Cardiac fibroblast (primary cell): ENCODE results near the gene PPP6R2.

ENCODE experiments used
- DNase-seq, 2 donors: peaks; one replicate each; pipeline versions ENCODE4 v3.0.0 to v3.0.0-alpha.2; 2010; ENCODE audit warnings: low read depth in 2 of 2
- H3K4me3 ChIP-seq, 2 donors: replicated peaks in 1 of 2; 1 replicate in 1 of 2; 2 replicates in 1 of 2; pipeline ENCODE4 v1.5.1; 2011; ENCODE audit warnings: low read depth in 2 of 2, low read length in 2 of 2, mild to moderate bottlenecking in 2 of 2, moderate library complexity in 1 of 2
- CTCF ChIP-seq: IDR thresholded peaks from one replicate; pipeline ENCODE4 v1.5.1; 2011; ENCODE audit warnings: low read depth, mild to moderate bottlenecking, low read length, inconsistent platforms

PPP6R2 gene

GRCh38 chr22:50307890-50308596 lies 35.1 kb upstream of the PPP6R2 start:
- no peak for DNase-seq
- TF ChIP-seq CTCF: no peak
- H3K4me3 ChIP-seq: peak overlapping the region in 1 of 2 donors; percentile 14

GRCh38 chr22:50308597-50308935 lies 34.6 kb upstream of the PPP6R2 start:
- no peak for TF ChIP-seq CTCF
- H3K4me3 ChIP-seq: no peak overlapping the region
- DNase-seq: peak; percentile 83 to 88

GRCh38 chr22:50308986-50309600 lies 34.0 kb upstream of the PPP6R2 start:
- TF ChIP-seq CTCF: no peak
- no peak overlapping the region for H3K4me3 ChIP-seq
- DNase-seq: no peak

GRCh38 chr22:50309601-50309991 lies 33.5 kb upstream of the PPP6R2 start:
- TF ChIP-seq CTCF: no peak
- no peak overlapping the region for H3K4me3 ChIP-seq
- DNase-seq: no peak

GRCh38 chr22:50310031-50310722 lies 33.0 kb upstream of the PPP6R2 start:
- no peak for DNase-seq
- H3K4me3 ChIP-seq: no peak overlapping the region
- no peak for TF ChIP-seq CTCF

DNA sequence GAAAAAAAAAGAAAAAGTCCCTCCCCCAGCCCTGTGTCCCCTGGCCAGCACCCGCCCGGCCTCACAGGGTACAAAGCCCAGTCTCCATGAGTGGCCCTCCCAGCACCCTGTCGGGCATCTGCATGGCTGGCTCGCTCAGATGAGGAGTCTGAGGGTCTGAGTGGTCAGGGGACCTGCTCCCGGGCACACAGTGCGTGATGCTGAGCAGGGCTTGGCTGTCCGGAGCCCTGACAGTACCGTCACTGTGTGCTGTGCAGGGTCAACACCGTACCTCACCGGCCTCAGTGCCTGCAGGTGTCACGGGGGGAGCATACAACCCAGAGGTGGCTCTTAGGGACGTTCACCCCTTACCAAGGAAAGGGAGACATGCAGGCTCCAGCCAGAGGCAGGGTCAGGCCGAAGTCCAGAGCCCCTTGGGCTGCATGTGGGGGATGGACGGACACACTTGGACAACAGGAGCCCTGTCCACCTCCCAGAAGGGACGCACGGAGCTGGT lies 32.1 kb upstream of the PPP6R2 start:
- TF ChIP-seq CTCF: no peak
- no peak overlapping the region for H3K4me3 ChIP-seq
- DNase-seq: no peak
